GM23338 (cell line): ENCODE data around the gene TMEM165. TPM values are rescaled to one million over a fixed set of nuclear protein-coding genes. Genes with fewer than 3 reads are reported as not detected.

Experiments used
- ATAC-seq: fragments of 200-7000 bp; cut with Tn5 transposase; 3 replicates; pipeline ENCODE4 v1.9.1; 2020
- DNase-seq: peaks from one replicate; pipeline ENCODE4 v3.0.0-alpha.2; 2015; ENCODE audit warnings: low spot score
- H2AFZ ChIP-seq: fragments of 200-600 bp; sonication (generic); 2 replicates; pipeline ENCODE4 v1.8.0; 2016; ENCODE audit warnings: antibody characterized with exemption, mild to moderate bottlenecking, moderate library complexity
- H3F3A ChIP-seq: fragments of 200-600 bp; sonication (generic); replicated peaks from 2 replicates; pipeline ENCODE4 v1.8.0; 2017; ENCODE audit warnings: antibody characterized with exemption, mixed run types, low read depth
- H3K27ac ChIP-seq: fragments of 200-600 bp; sonication (generic); 2 replicates; pipeline ENCODE4 v1.6.1; 2016; ENCODE audit warnings: low read depth
- H3K27me3 ChIP-seq: fragments of 200-600 bp; sonication (generic); 2 replicates; pipeline ENCODE4 v1.8.0; 2016; ENCODE audit warnings: mild to moderate bottlenecking, mixed run types, moderate library complexity; ENCODE audit not compliant: insufficient read depth
- H3K36me3 ChIP-seq: fragments of 200-600 bp; sonication (generic); 2 replicates; pipeline ENCODE4 v1.8.0; 2016; ENCODE audit warnings: mild to moderate bottlenecking; ENCODE audit not compliant: insufficient read depth
- H3K4me1 ChIP-seq: fragments of 200-600 bp; sonication (generic); 2 replicates; pipeline ENCODE4 v1.8.0; 2016; ENCODE audit warnings: mild to moderate bottlenecking, moderate library complexity; ENCODE audit not compliant: insufficient read depth
- H3K4me2 ChIP-seq: fragments of 200-600 bp; sonication (generic); 2 replicates; pipeline ENCODE4 v1.7.1; 2017; ENCODE audit warnings: mixed run types
- H3K4me3 ChIP-seq: fragments of 200-600 bp; sonication (generic); 2 replicates; pipeline ENCODE4 v1.6.1; 2016; ENCODE audit warnings: mixed run types
- H3K79me2 ChIP-seq: fragments of 200-600 bp; sonication (generic); replicated peaks from 2 replicates; pipeline ENCODE4 v1.8.0; 2017; ENCODE audit warnings: mild to moderate bottlenecking; ENCODE audit not compliant: insufficient read depth
- H3K9me2 ChIP-seq: fragments of 200-600 bp; sonication (generic); 2 replicates; pipeline ENCODE4 v1.8.0; 2017; ENCODE audit not compliant: insufficient read depth
- H4K20me1 ChIP-seq: fragments of 200-600 bp; sonication (generic); replicated peaks from 2 replicates; pipeline ENCODE4 v1.8.0; 2017; ENCODE audit warnings: mild to moderate bottlenecking; ENCODE audit not compliant: insufficient read depth
- H3K27ac Mint-ChIP-seq: 2 replicates; pipeline ENCODE4 v1.8.0; 2020; ENCODE audit warnings: inconsistent platforms, mild to moderate bottlenecking, moderate library complexity, mixed read lengths
- H3K27me3 Mint-ChIP-seq: 3 replicates; pipeline ENCODE4 v1.8.0; 2022; ENCODE audit warnings: low read depth, mild to moderate bottlenecking, moderate library complexity, mixed read lengths, inconsistent platforms; ENCODE audit not compliant: insufficient read depth, poor library complexity
- H3K36me3 Mint-ChIP-seq: 3 replicates; pipeline ENCODE4 v1.8.0; 2021; ENCODE audit warnings: low read depth, mild to moderate bottlenecking, inconsistent platforms, moderate library complexity, mixed read lengths
- H3K4me1 Mint-ChIP-seq: 3 replicates; pipeline ENCODE4 v1.8.0; 2020; ENCODE audit warnings: mild to moderate bottlenecking, inconsistent platforms, mixed read lengths
- H3K4me3 Mint-ChIP-seq: 3 replicates; pipeline ENCODE4 v1.8.0; 2021; ENCODE audit warnings: moderate library complexity, mild to moderate bottlenecking, inconsistent platforms, mixed read lengths
- H3K9me3 Mint-ChIP-seq: 3 replicates; pipeline ENCODE4 v1.8.0; 2020; ENCODE audit warnings: moderate library complexity, mild to moderate bottlenecking, inconsistent platforms, mixed read lengths
- CREB1 ChIP-seq: fragments of 250-450 bp; sonication (Bioruptor Pico); IDR thresholded peaks from 2 replicates; pipeline ENCODE4 v1.5.0; 2020; ENCODE audit warnings: low read depth, mild to moderate bottlenecking, moderate library complexity
- EZH2phosphoT487 ChIP-seq: fragments of 200-600 bp; sonication (generic); IDR thresholded peaks from one replicate; pipeline ENCODE4 v1.8.1; 2018; ENCODE audit warnings: antibody characterized with exemption; ENCODE audit not compliant: unreplicated experiment
- JUNB ChIP-seq: IDR thresholded peaks from one replicate; pipeline ENCODE4 v1.6.1; 2016; ENCODE audit warnings: antibody characterized with exemption; ENCODE audit not compliant: unreplicated experiment
- POLR2AphosphoS5 ChIP-seq: IDR thresholded peaks from 2 replicates; pipeline ENCODE4 v1.6.1; 2016; ENCODE audit warnings: antibody characterized with exemption, low read depth
- polyA plus RNA-seq: library from polyadenylated mRNA; unstranded; fragments of >200 nt; fragmentation: Nextera tagmentation; extraction: Ambion mirVana; gene quantifications from 2 replicates; pipeline ENCODE4 v1.2.1, GENCODE V29; 2016
- total RNA-seq: library from RNA; depleted of rRNA; stranded (reverse); fragments of >200 nt; shearing (Covaris generic); gene quantifications from 2 replicates; pipeline ENCODE4 v1.2.3, GENCODE V29; 2014
- TF ChIP-seq, protein P1 (sequence below): fragments of 250-450 bp; sonication (Bioruptor Pico); IDR thresholded peaks from 2 replicates; pipeline ENCODE4 v1.5.0; 2020; ENCODE audit warnings: mild to moderate bottlenecking, moderate library complexity
- TF ChIP-seq, protein P2 (sequence below), 2 experiments: fragments of 200-600 bp in 1 of 2; sonication (generic) in 1 of 2; conservative IDR thresholded peaks; 2 replicates each; pipeline versions ENCODE4 v1.5.1 to v1.6.1; 2016 to 2017; ENCODE audit warnings: antibody characterized with exemption in 2 of 2, low read depth in 2 of 2, mild to moderate bottlenecking in 2 of 2, moderate library complexity in 1 of 2

TMEM165 gene
- total and polyA plus RNA-seq, 2 experiments from 2014 or later, result 125 to 171 TPM

GRCh38 chr4:55458164-55458563 lies 62.4 kb downstream of the TMEM165 start (continued):
- TF ChIP-seq, protein P1, sequence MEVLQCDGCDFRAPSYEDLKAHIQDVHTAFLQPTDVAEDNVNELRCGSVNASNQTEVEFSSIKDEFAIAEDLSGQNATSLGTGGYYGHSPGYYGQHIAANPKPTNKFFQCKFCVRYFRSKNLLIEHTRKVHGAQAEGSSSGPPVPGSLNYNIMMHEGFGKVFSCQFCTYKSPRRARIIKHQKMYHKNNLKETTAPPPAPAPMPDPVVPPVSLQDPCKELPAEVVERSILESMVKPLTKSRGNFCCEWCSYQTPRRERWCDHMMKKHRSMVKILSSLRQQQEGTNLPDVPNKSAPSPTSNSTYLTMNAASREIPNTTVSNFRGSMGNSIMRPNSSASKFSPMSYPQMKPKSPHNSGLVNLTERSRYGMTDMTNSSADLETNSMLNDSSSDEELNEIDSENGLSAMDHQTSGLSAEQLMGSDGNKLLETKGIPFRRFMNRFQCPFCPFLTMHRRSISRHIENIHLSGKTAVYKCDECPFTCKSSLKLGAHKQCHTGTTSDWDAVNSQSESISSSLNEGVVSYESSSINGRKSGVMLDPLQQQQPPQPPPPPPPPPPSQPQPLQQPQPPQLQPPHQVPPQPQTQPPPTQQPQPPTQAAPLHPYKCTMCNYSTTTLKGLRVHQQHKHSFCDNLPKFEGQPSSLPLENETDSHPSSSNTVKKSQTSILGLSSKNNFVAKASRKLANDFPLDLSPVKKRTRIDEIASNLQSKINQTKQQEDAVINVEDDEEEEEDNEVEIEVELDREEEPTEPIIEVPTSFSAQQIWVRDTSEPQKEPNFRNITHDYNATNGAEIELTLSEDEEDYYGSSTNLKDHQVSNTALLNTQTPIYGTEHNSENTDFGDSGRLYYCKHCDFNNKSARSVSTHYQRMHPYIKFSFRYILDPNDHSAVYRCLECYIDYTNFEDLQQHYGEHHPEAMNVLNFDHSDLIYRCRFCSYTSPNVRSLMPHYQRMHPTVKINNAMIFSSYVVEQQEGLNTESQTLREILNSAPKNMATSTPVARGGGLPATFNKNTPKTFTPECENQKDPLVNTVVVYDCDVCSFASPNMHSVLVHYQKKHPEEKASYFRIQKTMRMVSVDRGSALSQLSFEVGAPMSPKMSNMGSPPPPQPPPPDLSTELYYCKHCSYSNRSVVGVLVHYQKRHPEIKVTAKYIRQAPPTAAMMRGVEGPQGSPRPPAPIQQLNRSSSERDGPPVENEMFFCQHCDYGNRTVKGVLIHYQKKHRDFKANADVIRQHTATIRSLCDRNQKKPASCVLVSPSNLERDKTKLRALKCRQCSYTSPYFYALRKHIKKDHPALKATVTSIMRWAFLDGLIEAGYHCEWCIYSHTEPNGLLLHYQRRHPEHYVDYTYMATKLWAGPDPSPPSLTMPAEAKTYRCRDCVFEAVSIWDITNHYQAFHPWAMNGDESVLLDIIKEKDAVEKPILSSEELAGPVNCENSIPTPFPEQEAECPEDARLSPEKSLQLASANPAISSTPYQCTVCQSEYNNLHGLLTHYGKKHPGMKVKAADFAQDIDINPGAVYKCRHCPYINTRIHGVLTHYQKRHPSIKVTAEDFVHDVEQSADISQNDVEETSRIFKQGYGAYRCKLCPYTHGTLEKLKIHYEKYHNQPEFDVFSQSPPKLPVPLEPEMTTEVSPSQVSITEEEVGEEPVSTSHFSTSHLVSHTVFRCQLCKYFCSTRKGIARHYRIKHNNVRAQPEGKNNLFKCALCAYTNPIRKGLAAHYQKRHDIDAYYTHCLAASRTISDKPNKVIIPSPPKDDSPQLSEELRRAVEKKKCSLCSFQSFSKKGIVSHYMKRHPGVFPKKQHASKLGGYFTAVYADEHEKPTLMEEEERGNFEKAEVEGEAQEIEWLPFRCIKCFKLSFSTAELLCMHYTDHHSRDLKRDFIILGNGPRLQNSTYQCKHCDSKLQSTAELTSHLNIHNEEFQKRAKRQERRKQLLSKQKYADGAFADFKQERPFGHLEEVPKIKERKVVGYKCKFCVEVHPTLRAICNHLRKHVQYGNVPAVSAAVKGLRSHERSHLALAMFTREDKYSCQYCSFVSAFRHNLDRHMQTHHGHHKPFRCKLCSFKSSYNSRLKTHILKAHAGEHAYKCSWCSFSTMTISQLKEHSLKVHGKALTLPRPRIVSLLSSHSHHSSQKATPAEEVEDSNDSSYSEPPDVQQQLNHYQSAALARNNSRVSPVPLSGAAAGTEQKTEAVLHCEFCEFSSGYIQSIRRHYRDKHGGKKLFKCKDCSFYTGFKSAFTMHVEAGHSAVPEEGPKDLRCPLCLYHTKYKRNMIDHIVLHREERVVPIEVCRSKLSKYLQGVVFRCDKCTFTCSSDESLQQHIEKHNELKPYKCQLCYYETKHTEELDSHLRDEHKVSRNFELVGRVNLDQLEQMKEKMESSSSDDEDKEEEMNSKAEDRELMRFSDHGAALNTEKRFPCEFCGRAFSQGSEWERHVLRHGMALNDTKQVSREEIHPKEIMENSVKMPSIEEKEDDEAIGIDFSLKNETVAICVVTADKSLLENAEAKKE, result no peak
- no peak for TF ChIP-seq EZH2phosphoT487

- no peaks in the 10 kb centered on the region for H3K4me1 Mint-ChIP-seq
- H4K20me1 ChIP-seq, result no peaks in the 10 kb centered on the region
- H3K79me2 ChIP-seq, result no peaks in the 10 kb centered on the region
- no peaks in the 10 kb centered on the region for H3K4me1 ChIP-seq
- H3K4me2 ChIP-seq, result no peak overlapping the region
- DNase-seq, result no peak
- no peaks in the 10 kb centered on the region for H3K27me3 ChIP-seq
- peaks cover 6% of the 10 kb centered on the region for H3K36me3 Mint-ChIP-seq
- no peaks in the 10 kb centered on the region for H3F3A ChIP-seq
- no peak overlapping the region for H3K27ac ChIP-seq
- no peak for ATAC-seq
- no peaks in the 10 kb centered on the region for H3K9me3 Mint-ChIP-seq
- H2AFZ ChIP-seq, result no peak overlapping the region
- TF ChIP-seq POLR2AphosphoS5, result no peak
- H3K4me3 Mint-ChIP-seq, result no peak overlapping the region
- no peak overlapping the region for H3K4me3 ChIP-seq
- H3K36me3 ChIP-seq, result no peaks in the 10 kb centered on the region
- H3K9me2 ChIP-seq, result no peaks in the 10 kb centered on the region
- no peaks in the 10 kb centered on the region for H3K27me3 Mint-ChIP-seq
- H3K27ac Mint-ChIP-seq, result no peak overlapping the region
These were observed 62.9 kb downstream of the TMEM165 start for GRCh38 chr4:55458611-55459010.

GRCh38 chr4:55466001-55466400 lies 70.2 kb downstream of the TMEM165 start:
- H3K4me2 ChIP-seq, result no peak overlapping the region
- TF ChIP-seq, protein P2, sequence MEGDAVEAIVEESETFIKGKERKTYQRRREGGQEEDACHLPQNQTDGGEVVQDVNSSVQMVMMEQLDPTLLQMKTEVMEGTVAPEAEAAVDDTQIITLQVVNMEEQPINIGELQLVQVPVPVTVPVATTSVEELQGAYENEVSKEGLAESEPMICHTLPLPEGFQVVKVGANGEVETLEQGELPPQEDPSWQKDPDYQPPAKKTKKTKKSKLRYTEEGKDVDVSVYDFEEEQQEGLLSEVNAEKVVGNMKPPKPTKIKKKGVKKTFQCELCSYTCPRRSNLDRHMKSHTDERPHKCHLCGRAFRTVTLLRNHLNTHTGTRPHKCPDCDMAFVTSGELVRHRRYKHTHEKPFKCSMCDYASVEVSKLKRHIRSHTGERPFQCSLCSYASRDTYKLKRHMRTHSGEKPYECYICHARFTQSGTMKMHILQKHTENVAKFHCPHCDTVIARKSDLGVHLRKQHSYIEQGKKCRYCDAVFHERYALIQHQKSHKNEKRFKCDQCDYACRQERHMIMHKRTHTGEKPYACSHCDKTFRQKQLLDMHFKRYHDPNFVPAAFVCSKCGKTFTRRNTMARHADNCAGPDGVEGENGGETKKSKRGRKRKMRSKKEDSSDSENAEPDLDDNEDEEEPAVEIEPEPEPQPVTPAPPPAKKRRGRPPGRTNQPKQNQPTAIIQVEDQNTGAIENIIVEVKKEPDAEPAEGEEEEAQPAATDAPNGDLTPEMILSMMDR (conservative IDR thresholded peaks at IDR 0.05; ENCODE audit: low read depth in 2 of 2), result no peak
- TF ChIP-seq EZH2phosphoT487 (no peak), JUNB (no peak), CREB1 (CRISPR knock-in tag) (no peak)

More at GRCh38 chr4:55466001-55466400, 70.2 kb downstream of the TMEM165 start:
- H3K36me3 Mint-ChIP-seq, result peaks cover 17% of the 10 kb centered on the region
- Histone ChIP-seq H4K20me1 (no peaks in the 10 kb centered on the region), H3K27me3 (no peaks in the 10 kb centered on the region), H3K36me3 (peaks cover 18% of the 10 kb centered on the region; the same call in 1 of the 2 replicates), H3K4me3 (no peak overlapping the region), H3K9me2 (no peaks in the 10 kb centered on the region), H3K4me1 (peaks cover 16% of the 10 kb centered on the region), H3F3A (no peaks in the 10 kb centered on the region), H3K79me2 (no peaks in the 10 kb centered on the region), H2AFZ (no peak overlapping the region), H3K27ac (no peak overlapping the region)
- no peak overlapping the region for H3K4me3 Mint-ChIP-seq
- no peaks in the 10 kb centered on the region for H3K27me3 Mint-ChIP-seq
- no peaks in the 10 kb centered on the region for H3K9me3 Mint-ChIP-seq
- ATAC-seq (no peak), DNase-seq (no peak)
- H3K27ac Mint-ChIP-seq, result no peak overlapping the region
- peaks cover 8% of the 10 kb centered on the region for H3K4me1 Mint-ChIP-seq
